Loucy (cell line): ENCODE results near the gene MBD4.

Experiments used
- H2AFZ ChIP-seq: fragments of 200-600 bp; sonication (generic); 2 replicates; pipeline ENCODE4 v1.6.0; 2016; ENCODE audit warnings: antibody characterized with exemption, mild to moderate bottlenecking, low read length, moderate library complexity
- H3F3A ChIP-seq: fragments of 200-600 bp; 2 replicates; pipeline ENCODE4 v1.6.0; 2016; ENCODE audit warnings: antibody characterized with exemption, low read depth, mild to moderate bottlenecking
- H3K27me3 ChIP-seq: fragments of 200-600 bp; sonication (generic); 2 replicates; pipeline ENCODE4 v1.6.1; 2014; ENCODE audit warnings: low read length, mild to moderate bottlenecking; ENCODE audit not compliant: insufficient read depth, poor library complexity, severe bottlenecking
- H3K36me3 ChIP-seq: fragments of 200-600 bp; sonication (generic); 2 replicates; pipeline ENCODE4 v1.6.1; 2016; ENCODE audit warnings: low read length; ENCODE audit not compliant: insufficient read depth
- H3K4me1 ChIP-seq: fragments of 200-600 bp; sonication (generic); 2 replicates; pipeline ENCODE4 v1.5.1; 2014; ENCODE audit warnings: low read length, mild to moderate bottlenecking; ENCODE audit not compliant: insufficient read depth, poor library complexity, severe bottlenecking
- H3K4me2 ChIP-seq: fragments of 200-600 bp; sonication (generic); 2 replicates; pipeline ENCODE4 v1.6.0; 2014; ENCODE audit warnings: antibody characterized with exemption, low read length, low read depth, mild to moderate bottlenecking; ENCODE audit not compliant: poor library complexity, severe bottlenecking
- H3K4me3 ChIP-seq: fragments of 200-600 bp; sonication (generic); 2 replicates; pipeline ENCODE4 v1.5.1; 2014; ENCODE audit warnings: low read length, mild to moderate bottlenecking, mixed read lengths; ENCODE audit not compliant: poor library complexity, severe bottlenecking
- H3K79me2 ChIP-seq: fragments of 200-600 bp; sonication (generic); 2 replicates; pipeline ENCODE4 v1.6.1; 2014; ENCODE audit warnings: low read length; ENCODE audit not compliant: insufficient read depth
- H3K9ac ChIP-seq: fragments of 200-600 bp; sonication (generic); 2 replicates; pipeline ENCODE4 v1.6.0; 2014; ENCODE audit warnings: mild to moderate bottlenecking, low read depth, low read length, moderate library complexity; ENCODE audit not compliant: poor library complexity, severe bottlenecking
- H3K9me2 ChIP-seq: fragments of 200-600 bp; sonication (generic); replicated peaks from 2 replicates; pipeline ENCODE4 v1.6.1; 2016; ENCODE audit warnings: low read depth, low read length, mixed read lengths
- H3K9me3 ChIP-seq: fragments of 200-600 bp; sonication (generic); 2 replicates; pipeline ENCODE4 v1.6.1; 2014; ENCODE audit warnings: mild to moderate bottlenecking, antibody characterized with exemption, low read length, low read depth; ENCODE audit not compliant: insufficient read depth
- H4K20me1 ChIP-seq: fragments of 200-600 bp; sonication (generic); 2 replicates; pipeline ENCODE4 v1.6.0; 2014; ENCODE audit warnings: antibody characterized with exemption, low read length, mild to moderate bottlenecking; ENCODE audit not compliant: insufficient read depth, poor library complexity, severe bottlenecking
- EZH2phosphoT487 ChIP-seq: fragments of 200-600 bp; IDR thresholded peaks from 2 replicates; pipeline ENCODE4 v1.6.1; 2018; ENCODE audit warnings: antibody characterized with exemption, mild to moderate bottlenecking, moderate library complexity, borderline replicate concordance
- TF ChIP-seq, protein P1 (sequence below): fragments of 200-600 bp; sonication (generic); conservative IDR thresholded peaks from 2 replicates; pipeline ENCODE4 v1.5.1; 2014; ENCODE audit warnings: mild to moderate bottlenecking, antibody characterized with exemption, low read length

The MBD4 gene

DNA sequence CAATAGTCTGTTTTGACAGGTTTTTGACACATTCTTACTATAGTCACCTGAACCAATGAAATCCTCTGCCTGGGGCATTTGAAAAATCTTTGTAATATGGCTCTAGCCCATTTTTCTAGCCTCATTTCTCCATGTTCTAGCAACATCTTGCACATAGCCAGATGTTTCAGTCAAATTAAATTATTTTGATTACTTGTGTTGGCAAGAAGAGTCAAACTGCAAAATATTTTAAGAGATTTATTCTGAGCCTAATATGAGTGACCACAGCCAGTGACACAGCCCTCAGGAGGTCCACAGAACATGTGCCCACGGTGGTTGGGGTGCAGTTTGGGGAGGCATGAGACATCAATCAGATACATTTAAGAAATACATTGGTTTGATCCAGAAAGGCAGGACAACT lies 7.2 kb upstream of the MBD4 start:
- no peak overlapping the region for H2AFZ ChIP-seq
- no peaks in the 10 kb centered on the region for H3K27me3 ChIP-seq
- peaks cover 22% of the 10 kb centered on the region for H3K4me1 ChIP-seq
- no peaks in the 10 kb centered on the region for H4K20me1 ChIP-seq
- H3K4me3 ChIP-seq = no peak overlapping the region
- H3K79me2 ChIP-seq = peaks cover 15% of the 10 kb centered on the region
- no peaks in the 10 kb centered on the region for H3K9me2 ChIP-seq
- no peaks in the 10 kb centered on the region for H3F3A ChIP-seq
- H3K36me3 ChIP-seq = no peaks in the 10 kb centered on the region
- TF ChIP-seq EZH2phosphoT487 = no peak
- no peaks in the 10 kb centered on the region for H3K9me3 ChIP-seq
- H3K9ac ChIP-seq = no peak overlapping the region
- no peak overlapping the region for H3K4me2 ChIP-seq

GRCh38 chr3:129445471-129445870 lies 5.7 kb upstream of the MBD4 start:
- H3K79me2 ChIP-seq = peaks cover 27% of the 10 kb centered on the region
- TF ChIP-seq EZH2phosphoT487 = no peak
- TF ChIP-seq, protein P1, sequence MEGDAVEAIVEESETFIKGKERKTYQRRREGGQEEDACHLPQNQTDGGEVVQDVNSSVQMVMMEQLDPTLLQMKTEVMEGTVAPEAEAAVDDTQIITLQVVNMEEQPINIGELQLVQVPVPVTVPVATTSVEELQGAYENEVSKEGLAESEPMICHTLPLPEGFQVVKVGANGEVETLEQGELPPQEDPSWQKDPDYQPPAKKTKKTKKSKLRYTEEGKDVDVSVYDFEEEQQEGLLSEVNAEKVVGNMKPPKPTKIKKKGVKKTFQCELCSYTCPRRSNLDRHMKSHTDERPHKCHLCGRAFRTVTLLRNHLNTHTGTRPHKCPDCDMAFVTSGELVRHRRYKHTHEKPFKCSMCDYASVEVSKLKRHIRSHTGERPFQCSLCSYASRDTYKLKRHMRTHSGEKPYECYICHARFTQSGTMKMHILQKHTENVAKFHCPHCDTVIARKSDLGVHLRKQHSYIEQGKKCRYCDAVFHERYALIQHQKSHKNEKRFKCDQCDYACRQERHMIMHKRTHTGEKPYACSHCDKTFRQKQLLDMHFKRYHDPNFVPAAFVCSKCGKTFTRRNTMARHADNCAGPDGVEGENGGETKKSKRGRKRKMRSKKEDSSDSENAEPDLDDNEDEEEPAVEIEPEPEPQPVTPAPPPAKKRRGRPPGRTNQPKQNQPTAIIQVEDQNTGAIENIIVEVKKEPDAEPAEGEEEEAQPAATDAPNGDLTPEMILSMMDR = no peak
- no peaks in the 10 kb centered on the region for H4K20me1 ChIP-seq
- H3K36me3 ChIP-seq = no peaks in the 10 kb centered on the region
- no peaks in the 10 kb centered on the region for H3K9me2 ChIP-seq
- H3K4me2 ChIP-seq = no peak overlapping the region
- H3F3A ChIP-seq = no peaks in the 10 kb centered on the region
- H3K9ac ChIP-seq = no peak overlapping the region
- H2AFZ ChIP-seq = no peak overlapping the region
- no peaks in the 10 kb centered on the region for H3K9me3 ChIP-seq
- no peaks in the 10 kb centered on the region for H3K27me3 ChIP-seq
- no peak overlapping the region for H3K4me3 ChIP-seq
- H3K4me1 ChIP-seq = peaks cover 34% of the 10 kb centered on the region

DNA sequence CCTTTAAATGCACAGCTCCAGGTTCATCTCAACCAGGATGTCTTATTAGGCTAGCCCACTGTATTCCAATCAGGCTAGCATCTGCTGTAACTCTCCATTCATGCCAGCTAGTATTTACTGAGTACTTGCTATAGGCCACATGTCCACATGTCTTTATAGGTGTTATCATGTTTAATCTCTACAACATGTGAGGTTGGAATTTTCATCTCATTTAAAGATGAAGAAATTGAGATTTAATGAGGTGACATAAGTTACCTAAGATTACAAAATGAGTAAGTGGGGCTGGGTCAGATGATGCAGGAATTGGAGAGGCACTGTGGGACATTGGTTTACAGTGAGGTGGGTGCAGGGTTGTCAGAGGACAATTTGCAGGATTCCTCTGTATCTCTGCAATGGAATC lies 3.2 kb upstream of the MBD4 start:
- TF ChIP-seq EZH2phosphoT487 = no peak
- TF ChIP-seq, protein P1 = no peak
- H3K36me3 ChIP-seq = no peaks in the 10 kb centered on the region
- H3F3A ChIP-seq = no peaks in the 10 kb centered on the region
- H3K4me3 ChIP-seq = peak overlapping the region; percentile 76
- no peaks in the 10 kb centered on the region for H3K9me2 ChIP-seq
- peak overlapping the region; percentile 82 for H3K9ac ChIP-seq
- peaks cover 46% of the 10 kb centered on the region for H3K4me1 ChIP-seq
- H3K27me3 ChIP-seq = no peaks in the 10 kb centered on the region
- H3K9me3 ChIP-seq = no peaks in the 10 kb centered on the region
- H2AFZ ChIP-seq = no peak overlapping the region
- peaks cover 45% of the 10 kb centered on the region for H3K79me2 ChIP-seq
- H3K4me2 ChIP-seq = peak overlapping the region; percentile 84
- peaks cover 2% of the 10 kb centered on the region for H4K20me1 ChIP-seq

DNA sequence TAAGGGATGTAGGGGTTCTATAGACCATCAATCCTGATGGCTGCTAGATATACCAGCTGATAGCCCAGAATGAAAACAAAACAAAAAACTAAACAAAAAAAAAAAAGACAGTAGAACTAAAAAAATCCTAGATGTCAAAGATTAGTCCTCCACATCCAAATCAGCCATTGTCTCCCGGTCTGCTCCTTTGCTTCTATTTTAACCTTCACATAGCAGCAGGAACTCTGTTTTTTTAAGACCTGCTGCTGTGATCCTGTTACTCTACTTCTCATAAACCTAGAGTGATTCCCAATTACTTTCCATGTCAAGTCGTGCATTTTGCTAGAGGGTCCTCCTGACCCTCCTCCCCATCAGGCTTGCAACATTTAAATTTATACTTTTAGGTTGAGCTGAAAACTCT lies 2.7 kb upstream of the MBD4 start:
- Histone ChIP-seq H3K27me3 (no peaks in the 10 kb centered on the region), H3K9ac (peak overlapping the region; percentile 82), H4K20me1 (peaks cover 3% of the 10 kb centered on the region), H3K4me1 (peaks cover 51% of the 10 kb centered on the region), H3F3A (no peaks in the 10 kb centered on the region), H3K9me3 (no peaks in the 10 kb centered on the region), H2AFZ (no peak overlapping the region), H3K36me3 (no peaks in the 10 kb centered on the region), H3K79me2 (peaks cover 49% of the 10 kb centered on the region), H3K4me3 (peak overlapping the region; percentile 76), H3K4me2 (peak overlapping the region; percentile 84), H3K9me2 (no peaks in the 10 kb centered on the region)
- TF ChIP-seq EZH2phosphoT487 = no peak
- TF ChIP-seq, protein P1 = no peak
